ENCODE measurements around the gene CCR6. TPM values are rescaled to one million over a fixed set of nuclear protein-coding genes. Genes with fewer than 3 reads are reported as not detected.
"Not testable (repeated sequence)": the region's sequence is repeated elsewhere in the genome, so short reads cannot be mapped to it uniquely, and the experiment has no call there.

The CCR6 gene
- not detected for total RNA-seq
- polyA plus RNA-seq = not detected
- long read RNA-seq, donor 1 = 0 reads
- long read RNA-seq, donor 2 = 0 reads
- long read RNA-seq, donor 3 = 0 reads
- long read RNA-seq, donor 4 = 0 reads

DNA sequence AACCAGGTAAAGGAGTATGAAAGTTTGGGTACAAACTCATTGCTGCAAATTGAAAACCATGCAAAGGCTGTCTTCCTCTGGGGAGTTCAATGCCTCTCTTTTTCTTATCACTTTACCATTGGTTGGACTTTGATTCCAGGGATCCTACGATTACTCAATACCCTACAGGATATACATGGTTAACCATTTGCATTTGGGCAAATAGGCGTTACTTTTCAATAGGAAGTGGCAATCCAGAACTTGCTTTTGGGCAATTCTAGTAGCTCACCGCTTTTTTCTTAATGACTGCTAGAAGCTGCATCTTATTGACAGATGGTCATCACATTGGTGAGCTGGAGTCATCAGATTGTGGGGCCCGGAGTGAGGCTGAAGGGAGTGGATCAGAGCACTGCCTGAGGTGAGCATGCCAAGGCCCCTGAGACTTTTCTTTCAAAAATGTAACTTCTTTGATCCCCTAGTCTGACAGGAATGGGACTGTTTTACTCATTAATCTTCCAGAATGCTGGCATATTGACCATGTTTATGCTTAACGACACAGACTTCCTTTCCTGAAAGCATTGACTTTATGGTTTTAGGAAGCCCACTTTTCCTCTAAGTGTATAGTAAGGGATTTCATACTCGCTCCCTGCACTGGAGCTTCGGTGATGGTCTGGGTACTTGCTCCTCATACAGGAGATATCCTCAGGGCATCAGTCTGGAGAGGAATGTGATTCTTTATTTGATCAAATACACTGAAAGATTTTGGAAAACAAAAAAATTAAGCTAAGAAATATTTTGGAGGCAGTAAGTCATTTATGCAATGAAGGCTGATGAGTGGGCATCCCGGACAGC is at the start of gene CCR6:
Gene CCR6 (plus strand): TSS at position 270 of the 831 bp plus-strand sequence. CDS start 13,039 bp downstream, outside the sequence.
- no peak within 1 kb of the TSS for H3K4me3 ChIP-seq (ENCODE audit: low read length)
- intact Hi-C loops (cut with DNase I) = no loop called here
- H3K27ac ChIP-seq (ENCODE audit: low read length) = no peak within 1 kb of the TSS
- WGBS = 59% methylated on average over 8 of the region's 8 CpGs
- H3K4me1 ChIP-seq (ENCODE audit: control insufficient read depth, insufficient read depth, low read length) = no peaks in the 10 kb centered on the region
- no peak for DNase-seq
- no peaks in the 10 kb centered on the region for H3K9me3 ChIP-seq (ENCODE audit: control insufficient read depth, low read length)
- H3K27me3 ChIP-seq (ENCODE audit: control insufficient read depth, insufficient read depth) = no peaks in the 10 kb centered on the region
- no peak for ATAC-seq

DNA sequence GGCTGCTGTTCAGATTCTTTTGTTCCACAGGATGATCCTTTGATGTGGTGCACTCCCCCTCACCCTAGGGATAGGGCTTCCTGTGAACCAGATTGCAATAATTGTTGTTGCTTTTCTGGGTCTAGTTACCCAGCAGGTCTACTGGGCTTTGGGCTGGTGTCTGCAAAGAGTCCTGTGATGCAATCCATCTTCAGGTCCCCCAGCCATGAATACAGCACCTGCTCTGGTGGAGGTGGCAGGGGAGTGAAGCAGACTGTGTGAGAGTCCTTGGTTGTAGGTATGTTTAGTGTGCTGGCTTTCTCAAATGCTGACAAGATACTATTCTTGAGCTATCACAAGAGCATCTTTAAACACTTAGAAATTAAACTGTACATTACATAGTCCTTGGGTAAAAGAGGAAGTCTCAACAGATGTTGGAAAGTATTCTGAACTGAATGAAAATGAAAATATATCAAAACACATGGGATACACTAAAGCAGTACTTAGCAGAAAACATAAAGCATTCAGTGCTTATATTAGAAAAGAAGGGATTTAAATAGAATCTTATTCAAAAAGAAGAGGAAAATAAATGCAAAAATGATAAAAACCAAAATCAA is 49.1 kb upstream of the CCR6 start:
- ATAC-seq = no peak
- H3K4me3 ChIP-seq (ENCODE audit: low read length) = no peak overlapping the region
- H3K9me3 ChIP-seq (ENCODE audit: control insufficient read depth, low read length) = no peaks in the 10 kb centered on the region
- DNase-seq = no peak
- H3K27ac ChIP-seq (ENCODE audit: low read length) = no peak overlapping the region
- intact Hi-C loops (cut with DNase I) = no loop called here
- no peaks in the 10 kb centered on the region for H3K27me3 ChIP-seq (ENCODE audit: control insufficient read depth, insufficient read depth)
- no peaks in the 10 kb centered on the region for H3K4me1 ChIP-seq (ENCODE audit: control insufficient read depth, insufficient read depth, low read length)

DNA sequence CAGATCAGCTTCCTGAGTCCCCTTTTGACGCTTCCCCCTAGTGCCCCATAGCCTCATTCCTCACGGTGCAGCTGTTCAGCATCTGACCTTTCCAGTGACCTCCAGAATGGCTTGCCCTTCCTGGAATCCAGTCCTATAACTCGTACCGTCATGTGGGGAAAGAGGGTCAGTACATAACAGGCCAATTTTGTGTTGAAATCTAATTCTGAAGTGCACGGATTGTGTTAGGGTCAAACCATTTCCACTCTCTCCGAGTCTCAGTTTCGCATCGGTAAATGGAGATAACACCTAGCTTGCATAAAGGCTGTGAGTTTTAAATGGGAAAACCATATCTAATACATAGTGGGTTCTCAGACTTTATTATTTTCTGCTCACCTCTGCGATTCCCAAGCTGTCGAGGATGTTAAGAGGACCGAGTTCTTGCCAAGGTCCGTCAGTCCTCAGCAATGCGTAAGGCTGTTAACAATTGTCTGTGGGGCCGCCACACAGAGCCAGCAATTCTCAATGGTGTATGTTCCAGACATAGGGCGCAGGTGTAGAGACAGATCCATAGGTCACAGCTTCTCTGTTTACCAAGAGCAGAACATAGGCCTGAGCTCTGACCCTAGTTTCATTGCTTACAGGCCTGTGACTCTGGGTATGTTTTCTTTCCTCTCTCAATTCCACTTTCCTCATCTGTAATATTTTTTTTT is 45.5 kb upstream of the CCR6 start:
- no peak for ATAC-seq
- intact Hi-C loops (cut with DNase I) = no loop called here
- Histone ChIP-seq H3K27me3 (ENCODE audit: control insufficient read depth, insufficient read depth) (no peaks in the 10 kb centered on the region), H3K4me1 (ENCODE audit: control insufficient read depth, insufficient read depth, low read length) (no peaks in the 10 kb centered on the region), H3K4me3 (ENCODE audit: low read length) (no peak overlapping the region), H3K9me3 (ENCODE audit: control insufficient read depth, low read length) (no peaks in the 10 kb centered on the region), H3K27ac (ENCODE audit: low read length) (no peak overlapping the region)
- 51% methylated on average over 15 of the region's 15 CpGs for WGBS
- DNase-seq = no peak

DNA sequence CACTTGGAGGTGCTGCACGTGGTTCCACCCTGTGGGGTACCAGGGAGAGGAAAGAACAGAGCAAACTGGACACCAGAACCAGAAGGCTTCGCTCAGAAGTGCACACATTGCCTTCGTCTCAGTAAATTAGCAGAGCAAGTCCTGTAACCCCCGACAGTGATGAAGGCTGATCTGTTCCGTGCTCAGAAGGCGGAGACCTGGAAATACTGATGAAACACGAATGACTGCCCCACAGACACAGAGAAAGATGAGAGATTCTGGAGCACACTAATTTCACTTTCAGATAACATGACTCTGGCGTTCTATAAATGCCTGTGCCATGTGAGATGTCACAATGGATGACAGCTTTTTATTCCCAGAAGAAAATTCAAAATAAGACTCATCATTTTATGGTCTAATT is 44.2 kb upstream of the CCR6 start:
- ATAC-seq = no peak
- Histone ChIP-seq H3K4me3 (ENCODE audit: low read length) (no peak overlapping the region), H3K4me1 (ENCODE audit: control insufficient read depth, insufficient read depth, low read length) (no peaks in the 10 kb centered on the region), H3K27ac (ENCODE audit: low read length) (no peak overlapping the region), H3K9me3 (ENCODE audit: control insufficient read depth, low read length) (no peaks in the 10 kb centered on the region), H3K27me3 (ENCODE audit: control insufficient read depth, insufficient read depth) (no peaks in the 10 kb centered on the region)
- intact Hi-C loops (cut with DNase I) = no loop called here
- no peak for DNase-seq
- 73% methylated on average over 8 of the region's 8 CpGs for WGBS

DNA sequence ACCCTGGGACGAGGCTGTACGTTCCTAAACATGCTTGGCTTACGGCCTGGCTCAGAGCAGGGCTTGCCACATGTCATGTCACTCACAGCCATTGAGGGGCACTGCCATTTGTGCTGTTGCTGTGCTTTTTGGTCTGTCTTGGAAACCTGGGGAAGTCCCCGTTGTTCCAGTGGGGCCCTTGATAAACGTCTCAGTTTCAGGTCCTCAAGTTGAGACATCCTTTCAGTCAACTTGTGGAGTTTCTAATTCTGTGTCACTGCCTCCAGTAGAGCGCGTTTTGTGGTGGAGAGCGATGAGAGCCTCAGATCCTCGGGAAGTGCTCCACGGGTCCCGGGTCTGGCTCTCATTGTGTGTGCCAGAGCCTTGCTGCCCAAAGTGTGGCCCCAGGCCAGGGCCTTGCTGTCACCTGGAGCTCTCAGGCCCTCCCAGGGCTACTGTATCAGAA is 43.0 kb upstream of the CCR6 start:
- intact Hi-C loops (cut with DNase I) = no loop called here
- no peak overlapping the region for H3K27ac ChIP-seq (ENCODE audit: low read length)
- no peak for ATAC-seq
- H3K4me1 ChIP-seq (ENCODE audit: control insufficient read depth, insufficient read depth, low read length) = no peaks in the 10 kb centered on the region
- no peak for DNase-seq
- no peaks in the 10 kb centered on the region for H3K9me3 ChIP-seq (ENCODE audit: control insufficient read depth, low read length)
- H3K27me3 ChIP-seq (ENCODE audit: control insufficient read depth, insufficient read depth) = no peaks in the 10 kb centered on the region
- 81% methylated on average over 11 of the region's 11 CpGs for WGBS
- no peak overlapping the region for H3K4me3 ChIP-seq (ENCODE audit: low read length)

DNA sequence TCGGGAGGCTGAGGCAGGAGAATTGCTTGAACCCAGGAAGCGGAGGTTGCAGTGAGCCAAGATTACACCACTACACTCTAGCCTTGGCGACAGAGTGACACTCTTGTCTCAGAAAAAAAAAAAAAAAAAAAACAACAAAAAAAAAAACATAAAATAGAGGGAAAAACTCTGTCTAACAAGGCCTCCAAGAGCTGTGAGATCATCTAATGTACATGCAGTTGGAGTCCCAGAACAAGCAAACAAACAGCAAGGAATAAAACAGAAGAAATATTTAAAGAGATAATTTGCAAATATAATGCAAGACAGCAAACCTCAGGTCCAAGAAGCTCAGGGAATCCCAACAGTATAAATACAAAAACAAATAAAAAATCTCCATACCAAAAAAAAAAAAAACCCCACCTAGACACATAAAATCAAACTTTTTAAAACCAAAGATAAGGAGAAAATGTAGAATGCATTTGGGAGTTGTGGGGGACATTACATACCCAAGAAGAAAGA is 35.0 kb upstream of the CCR6 start:
- DNase-seq = no peak
- intact Hi-C loops (cut with DNase I) = no loop called here
- no peaks in the 10 kb centered on the region for H3K9me3 ChIP-seq (ENCODE audit: control insufficient read depth, low read length)
- H3K4me1 ChIP-seq (ENCODE audit: control insufficient read depth, insufficient read depth, low read length) = no peaks in the 10 kb centered on the region
- H3K27ac ChIP-seq (ENCODE audit: low read length) = no peak overlapping the region
- no peak overlapping the region for H3K4me3 ChIP-seq (ENCODE audit: low read length)
- ATAC-seq = no peak
- H3K27me3 ChIP-seq (ENCODE audit: control insufficient read depth, insufficient read depth) = no peaks in the 10 kb centered on the region
- 88% methylated on average over 3 of the region's 3 CpGs for WGBS

DNA sequence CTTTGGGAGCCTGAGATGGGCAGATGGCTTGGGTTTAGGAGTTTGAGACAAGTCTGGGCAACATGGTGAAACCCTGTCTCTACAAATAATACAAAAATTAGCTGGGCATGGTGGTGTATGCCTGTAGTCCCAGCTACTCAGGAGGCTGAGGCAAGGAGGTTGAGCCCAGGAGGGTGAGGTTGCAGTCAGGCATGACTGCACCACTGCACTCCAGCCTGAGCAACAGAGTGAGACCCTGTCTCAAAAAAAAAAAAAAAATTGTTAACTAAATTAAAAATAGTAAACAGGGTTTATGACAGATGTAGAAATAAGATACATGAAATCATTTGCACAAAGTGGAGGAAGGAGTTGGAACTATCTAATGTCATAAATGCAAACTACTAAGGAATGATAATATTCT is 34.2 kb upstream of the CCR6 start:
- intact Hi-C loops (cut with DNase I); H3K27ac ChIP-seq (ENCODE audit: low read length); H3K9me3 ChIP-seq (ENCODE audit: control insufficient read depth, low read length); H3K4me1 ChIP-seq (ENCODE audit: control insufficient read depth, insufficient read depth, low read length); ATAC-seq; H3K4me3 ChIP-seq (ENCODE audit: low read length); H3K27me3 ChIP-seq (ENCODE audit: control insufficient read depth, insufficient read depth); DNase-seq: not testable (repeated sequence)

DNA sequence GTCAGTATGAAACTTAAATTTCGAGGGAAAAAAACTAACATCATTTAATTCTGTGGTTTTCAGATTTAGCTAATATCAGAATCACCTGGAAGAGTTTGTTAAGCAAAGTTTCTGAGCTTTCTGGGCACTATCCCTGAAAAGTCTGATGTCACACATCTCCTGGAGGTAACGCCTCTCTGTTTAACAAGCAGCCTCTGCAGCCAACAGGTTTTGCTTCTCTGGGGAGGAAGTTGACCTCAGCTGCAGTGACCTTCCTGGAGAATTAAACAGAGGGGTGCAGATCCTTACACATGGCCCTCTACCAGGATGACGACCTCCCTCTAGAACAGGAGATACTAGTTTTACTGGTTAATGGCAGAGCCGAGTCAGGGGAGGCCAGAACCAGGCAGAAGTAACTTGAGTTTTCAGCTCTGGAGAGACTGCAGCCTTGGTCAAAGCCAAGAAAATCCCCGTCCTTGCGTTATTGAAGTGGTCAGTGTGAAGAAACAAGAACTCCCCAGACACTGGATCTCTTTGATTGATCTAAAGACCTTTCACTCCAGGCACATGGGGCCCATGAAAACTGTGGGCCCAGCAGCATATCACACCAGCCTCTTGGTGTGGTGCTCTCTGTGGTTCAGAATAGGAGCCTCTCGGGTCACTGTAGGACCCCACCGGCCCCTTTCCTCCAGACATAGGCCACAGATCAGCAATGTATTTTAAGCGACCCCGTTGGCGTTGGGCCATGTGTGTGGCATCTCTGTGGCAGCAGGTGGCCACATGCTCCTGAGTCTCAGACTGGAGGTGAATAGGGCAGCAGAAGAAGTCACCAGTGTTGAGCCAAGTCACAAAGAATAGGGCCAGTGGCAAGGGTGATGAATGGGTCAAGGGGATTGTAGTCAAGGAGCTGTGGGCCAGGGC is 33.4 kb upstream of the CCR6 start:
- no peak for DNase-seq
- 89% methylated on average over 11 of the region's 11 CpGs for WGBS
- Histone ChIP-seq H3K9me3 (ENCODE audit: control insufficient read depth, low read length) (no peaks in the 10 kb centered on the region), H3K27me3 (ENCODE audit: control insufficient read depth, insufficient read depth) (no peaks in the 10 kb centered on the region), H3K27ac (ENCODE audit: low read length) (no peak overlapping the region), H3K4me1 (ENCODE audit: control insufficient read depth, insufficient read depth, low read length) (no peaks in the 10 kb centered on the region), H3K4me3 (ENCODE audit: low read length) (no peak overlapping the region)
- ATAC-seq = no peak
- intact Hi-C loops (cut with DNase I) = no loop called here

DNA sequence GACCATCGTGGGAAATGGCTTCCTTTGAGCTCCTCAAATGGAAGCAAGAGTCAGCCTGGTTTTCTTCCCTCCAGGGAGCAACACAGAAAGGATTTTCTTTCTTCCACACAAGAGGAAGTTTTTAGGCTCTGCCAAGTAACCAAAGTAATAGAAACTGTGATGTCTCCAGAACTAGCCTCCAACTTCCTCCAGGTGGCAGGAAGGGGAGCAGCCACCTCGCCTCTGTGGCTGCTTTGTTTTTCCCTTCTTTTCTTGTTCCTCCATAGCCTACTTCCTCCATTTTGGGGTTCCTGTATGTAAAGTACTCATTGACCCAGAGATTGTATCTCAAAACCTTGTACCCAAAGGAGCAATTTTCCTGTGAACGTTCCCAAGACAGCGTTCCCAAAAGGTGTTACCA is 32.7 kb upstream of the CCR6 start:
- no peak overlapping the region for H3K27ac ChIP-seq (ENCODE audit: low read length)
- H3K27me3 ChIP-seq (ENCODE audit: control insufficient read depth, insufficient read depth) = no peaks in the 10 kb centered on the region
- H3K4me3 ChIP-seq (ENCODE audit: low read length) = no peak overlapping the region
- no peaks in the 10 kb centered on the region for H3K4me1 ChIP-seq (ENCODE audit: control insufficient read depth, insufficient read depth, low read length)
- intact Hi-C loops (cut with DNase I) = no loop called here
- WGBS = 67% methylated on average over 4 of the region's 4 CpGs
- ATAC-seq (no peak), DNase-seq (no peak)
- H3K9me3 ChIP-seq (ENCODE audit: control insufficient read depth, low read length) = no peaks in the 10 kb centered on the region

DNA sequence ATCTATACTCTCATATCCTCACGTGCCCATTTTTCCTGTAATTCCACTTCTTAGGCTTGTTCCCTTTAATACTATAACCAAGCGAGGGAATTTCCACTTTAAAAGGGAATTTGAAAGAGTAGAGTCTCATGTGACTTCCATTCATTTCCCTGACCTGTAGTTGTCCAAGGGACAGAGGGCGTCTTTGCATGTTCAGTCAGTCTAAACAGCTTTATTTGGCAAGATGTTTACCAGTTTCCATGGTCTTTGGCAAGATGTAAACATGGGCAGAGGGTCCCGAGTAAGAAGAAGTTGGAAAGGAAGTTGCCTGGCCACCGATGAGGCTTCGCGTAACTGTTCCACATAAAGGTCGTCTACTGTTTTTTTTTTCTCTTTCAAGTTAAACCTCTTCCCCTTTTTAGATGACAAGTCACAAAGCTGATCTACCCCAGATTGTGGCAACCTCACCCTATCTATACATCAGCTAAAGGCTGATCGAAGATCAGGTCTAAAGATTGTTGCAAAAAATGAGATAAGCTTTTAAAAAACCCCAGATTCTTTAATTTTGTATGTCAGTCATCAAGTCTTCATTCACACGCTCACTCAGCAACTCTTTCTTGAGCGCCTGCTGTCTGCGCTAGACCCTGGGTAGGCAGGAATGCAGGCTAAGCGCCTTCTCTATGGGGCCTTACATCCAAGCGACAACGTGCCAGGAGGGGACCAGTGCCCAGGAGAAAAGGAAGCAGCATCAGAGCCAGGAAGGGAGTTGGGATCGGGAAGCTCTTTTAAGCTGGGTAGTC is 31.7 kb upstream of the CCR6 start:
- Histone ChIP-seq H3K4me3 (ENCODE audit: low read length) (no peak overlapping the region), H3K27me3 (ENCODE audit: control insufficient read depth, insufficient read depth) (no peaks in the 10 kb centered on the region), H3K4me1 (ENCODE audit: control insufficient read depth, insufficient read depth, low read length) (no peaks in the 10 kb centered on the region), H3K27ac (ENCODE audit: low read length) (no peak overlapping the region), H3K9me3 (ENCODE audit: control insufficient read depth, low read length) (no peaks in the 10 kb centered on the region)
- DNase-seq = no peak
- 74% methylated on average over 16 of the region's 16 CpGs for WGBS
- no peak for ATAC-seq
- intact Hi-C loops (cut with DNase I) = no loop called here
